Activated naive CD4-positive, alpha-beta T cell (primary cell): ENCODE measurements around the gene SH3RF3.

Experiments
- DNase-seq, 4 experiments: peaks; one replicate each; lab custom pipeline; 2025; lab: John Stamatoyannopoulos, UW

Gene SH3RF3

GRCh38 chr2:109242654-109243331, 113.8 kb downstream of the SH3RF3 start:
- no peak for DNase-seq

DNA sequence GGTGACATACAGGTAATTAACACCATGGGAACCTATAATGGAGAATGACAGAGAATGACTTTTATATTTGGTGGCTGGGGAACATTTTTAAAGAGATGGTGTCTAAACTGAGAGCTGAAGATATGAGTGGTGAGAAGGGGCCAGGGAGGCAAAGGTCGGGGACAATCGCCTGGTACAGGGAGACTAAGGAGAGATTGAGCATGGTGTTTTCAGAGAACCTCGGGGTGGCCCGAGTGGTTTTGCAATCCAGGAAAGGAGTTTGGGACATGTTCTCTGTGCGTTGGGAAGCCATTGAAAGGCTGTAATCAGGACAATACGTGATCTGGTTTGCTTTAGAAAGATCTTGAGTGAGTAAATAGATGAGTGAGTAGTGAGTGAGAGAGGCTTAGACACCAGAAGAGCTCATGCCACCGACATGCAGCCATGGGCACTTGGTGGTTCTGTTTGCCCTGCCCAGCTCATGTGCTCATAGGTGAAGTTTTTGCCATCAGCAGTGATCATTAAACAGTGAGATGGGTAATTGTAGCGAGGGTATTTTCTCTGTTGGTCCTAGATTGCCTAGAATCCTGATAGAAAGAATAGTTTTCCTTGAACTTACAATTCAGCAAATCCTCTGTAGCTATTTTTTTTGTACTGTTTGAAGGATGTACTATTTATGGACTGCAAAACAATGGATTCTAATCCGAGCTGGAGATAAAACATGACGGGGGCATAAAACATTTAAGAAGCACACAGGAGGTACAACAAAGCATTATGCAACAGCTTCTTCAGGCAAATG, 114.7 kb downstream of the SH3RF3 start:
- no peak for DNase-seq

GRCh38 chr2:109244304-109244582, 115.2 kb downstream of the SH3RF3 start:
- no peak for DNase-seq

DNA sequence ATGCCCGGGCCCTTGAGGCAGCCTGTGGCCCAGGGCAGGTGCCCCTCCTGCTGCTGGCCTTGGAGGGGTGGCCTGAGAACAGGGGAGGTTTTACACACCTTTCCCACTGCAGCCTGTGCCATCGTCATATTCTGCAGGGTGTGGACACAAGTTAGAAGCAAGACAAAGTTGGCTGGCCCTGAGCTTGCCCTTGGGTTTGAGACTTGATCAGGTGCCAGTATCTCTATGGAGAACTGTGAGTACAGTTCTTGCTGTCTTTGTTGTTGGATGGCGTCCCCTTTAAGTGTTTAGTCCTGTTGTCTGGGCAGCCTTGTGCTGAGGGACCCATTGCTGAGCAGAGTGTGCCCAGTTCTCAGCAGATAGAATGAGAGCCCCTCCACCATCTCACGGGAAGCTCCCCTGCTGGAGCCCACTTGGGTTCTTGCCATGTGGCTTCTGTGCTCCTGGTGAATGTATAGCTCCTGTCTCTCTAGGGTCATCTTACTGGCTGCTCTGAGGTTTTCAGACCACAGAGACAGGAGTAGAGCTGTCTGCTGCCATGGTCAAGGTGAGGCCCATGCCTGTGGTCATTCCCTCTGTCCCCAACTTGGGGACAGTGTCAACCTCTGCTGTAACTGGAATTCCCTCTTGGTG, 115.9 kb downstream of the SH3RF3 start:
- no peak for DNase-seq

DNA sequence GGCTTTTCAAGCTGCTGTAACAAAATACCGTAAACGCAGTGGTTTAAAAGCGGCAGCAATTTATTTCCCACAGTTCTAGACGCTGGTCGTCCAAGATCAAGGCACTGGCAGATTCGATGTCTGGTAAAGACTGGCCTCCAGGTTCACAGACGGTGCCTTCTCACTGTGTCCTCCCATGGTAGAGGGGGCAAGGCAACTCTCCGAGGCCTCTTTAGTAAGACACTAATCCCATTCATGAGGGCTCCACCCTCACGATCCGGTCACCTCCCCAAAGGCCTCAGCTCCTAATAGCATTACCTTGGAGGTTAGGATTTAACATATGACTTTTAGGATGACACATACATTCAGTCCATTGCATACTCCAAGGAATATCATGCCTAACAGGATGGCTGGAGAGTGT, 117.2 kb downstream of the SH3RF3 start:
- no peak for DNase-seq

- DNase-seq, result no peak
These were observed 117.6 kb downstream of the SH3RF3 start for GRCh38 chr2:109246616-109247015.

GRCh38 chr2:109247340-109247739, 118.3 kb downstream of the SH3RF3 start:
- DNase-seq, result no peak

GRCh38 chr2:109247812-109248211, 118.8 kb downstream of the SH3RF3 start:
- DNase-seq, result no peak

- no peak for DNase-seq
These were observed 119.6 kb downstream of the SH3RF3 start for GRCh38 chr2:109248590-109248989.

DNA sequence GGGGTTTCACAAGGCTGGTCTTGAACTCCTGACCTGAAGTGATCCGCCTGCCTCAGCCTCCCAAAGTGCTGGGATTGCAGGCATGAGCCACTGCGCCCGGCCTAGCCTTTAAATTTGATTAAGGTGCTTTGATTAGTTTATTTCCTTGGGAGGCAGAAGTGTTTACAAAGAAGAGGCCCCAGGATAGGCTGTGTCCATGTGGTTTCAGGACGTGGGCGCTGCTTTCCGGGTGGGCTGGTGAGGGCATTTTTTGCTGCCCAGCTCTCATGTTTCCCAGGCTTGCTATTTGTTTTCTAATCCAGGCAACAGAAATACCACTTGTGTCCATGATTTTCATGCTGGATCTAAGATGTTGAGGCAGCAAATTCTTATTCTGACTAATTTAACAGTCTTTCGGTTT, 124.2 kb downstream of the SH3RF3 start:
- no peak for DNase-seq

DNA sequence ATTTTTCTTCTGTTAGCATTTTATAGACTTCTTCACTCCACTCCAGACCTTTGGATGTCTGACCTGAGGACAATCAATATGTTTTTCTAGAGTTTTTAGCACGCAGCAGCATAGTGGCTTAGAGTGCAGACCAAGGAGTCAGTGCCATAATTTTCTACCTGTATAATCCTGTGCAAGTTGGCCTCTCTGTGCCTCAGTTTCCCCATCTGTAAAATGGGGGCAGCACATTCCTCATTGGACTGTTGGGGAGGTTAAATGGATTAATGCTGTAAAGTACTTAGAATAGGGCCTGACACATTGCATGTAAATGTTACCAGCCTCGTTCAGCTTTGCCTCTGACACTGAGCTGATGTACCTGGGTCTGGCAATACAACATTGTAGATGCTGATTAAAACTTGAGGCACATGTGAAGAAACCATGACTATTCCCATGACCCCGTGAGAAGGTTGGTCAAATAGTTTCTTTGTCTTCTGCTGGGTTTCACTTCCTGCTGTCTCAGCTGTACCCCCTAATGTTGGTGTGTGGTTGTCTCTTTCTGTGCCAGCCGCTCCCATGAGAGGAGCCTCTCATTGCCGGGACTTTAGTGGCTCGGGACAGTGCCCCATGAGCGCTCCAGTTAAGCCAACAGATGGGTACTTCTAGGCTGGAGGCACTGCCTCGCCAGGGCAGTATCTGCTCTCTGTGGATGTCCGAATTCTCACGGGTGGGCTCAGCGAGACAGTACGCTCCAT, 125.3 kb downstream of the SH3RF3 start:
- DNase-seq, result no peak

DNA sequence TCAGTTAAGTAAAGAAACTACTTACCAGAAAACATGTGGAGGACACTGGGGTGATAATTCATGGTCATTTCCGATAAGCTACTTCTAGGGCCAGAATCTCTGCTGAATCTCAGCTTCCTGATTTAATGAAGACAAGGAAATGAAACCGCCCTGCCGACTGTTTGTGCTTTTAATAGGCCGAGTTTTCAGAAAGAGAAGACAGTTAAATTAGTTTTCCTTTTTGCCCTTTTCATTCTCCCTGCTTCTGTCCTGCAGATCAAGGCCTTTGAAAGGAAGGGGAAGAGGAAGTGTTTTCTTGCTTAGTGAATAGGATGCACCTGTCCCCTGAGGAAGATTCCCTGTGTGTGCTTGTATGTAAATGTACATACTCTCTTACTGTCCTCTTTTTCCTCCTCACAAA, 126.6 kb downstream of the SH3RF3 start:
- DNase-seq, result no peak

DNA sequence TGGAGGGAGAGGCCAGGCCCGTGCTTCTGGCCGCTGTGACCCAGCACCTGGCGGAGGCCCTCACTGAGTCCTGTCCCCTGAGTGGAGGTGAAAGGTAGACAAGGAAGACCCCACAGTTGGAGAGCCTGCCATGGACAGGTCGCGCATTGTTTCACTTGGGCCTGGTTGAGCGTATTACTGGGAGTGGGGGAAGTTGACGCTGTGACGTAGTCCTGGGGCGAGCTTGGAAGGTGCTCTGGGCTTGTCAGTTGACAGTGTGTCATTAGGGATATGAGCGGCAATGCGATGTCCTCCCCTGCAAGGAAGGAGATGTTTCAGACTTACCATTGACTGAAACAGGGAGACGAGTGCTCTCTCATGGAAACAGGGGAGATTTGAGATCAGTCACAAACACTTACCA, 127.1 kb downstream of the SH3RF3 start:
- DNase-seq, result no peak

GRCh38 chr2:109256921-109257320, 127.9 kb downstream of the SH3RF3 start:
- no peak for DNase-seq

- DNase-seq, result no peak
These were observed 128.6 kb downstream of the SH3RF3 start for GRCh38 chr2:109257653-109258052.

GRCh38 chr2:109258376-109258775, 129.4 kb downstream of the SH3RF3 start:
- DNase-seq, result no peak

GRCh38 chr2:109258905-109259540, 130.0 kb downstream of the SH3RF3 start:
- DNase-seq, result no peak

GRCh38 chr2:109259671-109260070, 130.7 kb downstream of the SH3RF3 start:
- no peak for DNase-seq

DNA sequence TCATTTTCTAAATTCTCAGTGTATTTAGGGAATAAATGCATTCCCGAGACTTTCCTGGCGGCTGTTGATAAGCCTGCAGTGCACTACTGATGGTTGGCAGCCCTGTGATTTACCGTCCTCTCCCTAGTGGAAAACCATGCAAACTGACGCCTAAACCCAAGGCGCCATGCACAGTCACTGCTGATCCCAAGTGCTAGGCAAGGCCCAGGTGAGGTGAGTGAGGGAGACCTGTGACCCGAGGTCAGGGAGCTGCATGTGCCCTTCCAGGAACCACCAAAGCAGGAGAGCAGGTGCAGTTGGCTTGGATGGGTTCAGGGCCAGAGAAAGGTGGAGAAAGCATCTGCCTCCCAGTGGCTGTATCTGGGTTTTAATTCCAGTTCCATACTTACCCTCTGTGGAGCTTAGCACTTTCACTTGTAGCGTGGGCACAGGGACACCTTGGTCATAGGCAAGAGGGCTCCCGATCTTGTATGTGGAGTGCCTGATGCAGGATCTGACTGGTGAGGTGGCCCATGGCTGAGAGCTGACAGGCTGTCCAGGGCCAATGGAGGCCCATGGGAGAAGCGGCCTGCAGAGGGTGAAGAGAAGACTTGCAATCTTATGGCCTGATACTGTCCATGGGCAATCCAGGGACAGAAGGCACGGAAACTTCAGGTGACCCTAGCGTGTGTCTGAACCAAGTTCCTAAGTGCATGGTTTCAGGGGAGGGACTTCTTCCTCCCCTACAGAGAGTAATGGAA, 131.3 kb downstream of the SH3RF3 start:
- no peak for DNase-seq

DNA sequence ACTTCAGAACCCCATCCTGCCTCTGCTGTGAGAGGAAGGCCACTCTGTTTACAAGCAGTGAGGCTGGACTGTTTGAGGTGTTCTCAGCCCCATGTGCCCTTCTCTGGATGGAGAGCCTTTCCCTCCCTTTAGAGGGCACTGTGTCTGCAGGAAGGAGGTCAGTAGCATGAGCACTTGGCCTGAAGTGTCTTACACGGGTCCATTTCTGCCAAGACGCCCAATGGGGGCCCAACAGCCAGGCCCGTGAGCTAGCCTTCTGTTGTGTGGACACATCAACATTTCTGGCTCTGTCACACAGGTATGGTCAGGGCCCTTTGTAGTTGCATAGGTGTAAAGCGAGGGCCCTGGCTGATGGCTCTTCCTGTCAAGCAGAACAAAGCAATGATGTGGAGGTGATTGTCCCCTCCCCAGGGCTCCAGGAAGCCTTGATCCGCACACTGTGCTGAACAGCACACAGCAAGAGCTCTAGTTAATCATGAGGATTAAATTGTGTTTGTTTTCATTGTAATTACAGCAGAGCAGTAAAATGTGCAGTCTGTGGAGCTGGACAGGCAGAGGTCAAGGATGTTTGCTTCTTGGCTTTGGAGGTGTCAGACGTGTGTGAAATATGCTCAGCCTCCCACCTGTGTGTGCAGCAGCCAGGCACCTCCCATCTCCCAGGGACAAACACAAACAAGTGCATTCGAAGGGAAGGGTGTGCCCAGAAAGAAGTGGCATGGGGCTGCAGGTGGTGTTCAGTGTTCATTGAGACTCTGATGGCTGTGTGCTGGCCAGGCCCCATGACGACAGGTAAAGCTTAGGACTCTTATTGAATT, 132.1 kb downstream of the SH3RF3 start:
- no peak for DNase-seq
